ENCODE results near the gene MTFR1L.

DNA sequence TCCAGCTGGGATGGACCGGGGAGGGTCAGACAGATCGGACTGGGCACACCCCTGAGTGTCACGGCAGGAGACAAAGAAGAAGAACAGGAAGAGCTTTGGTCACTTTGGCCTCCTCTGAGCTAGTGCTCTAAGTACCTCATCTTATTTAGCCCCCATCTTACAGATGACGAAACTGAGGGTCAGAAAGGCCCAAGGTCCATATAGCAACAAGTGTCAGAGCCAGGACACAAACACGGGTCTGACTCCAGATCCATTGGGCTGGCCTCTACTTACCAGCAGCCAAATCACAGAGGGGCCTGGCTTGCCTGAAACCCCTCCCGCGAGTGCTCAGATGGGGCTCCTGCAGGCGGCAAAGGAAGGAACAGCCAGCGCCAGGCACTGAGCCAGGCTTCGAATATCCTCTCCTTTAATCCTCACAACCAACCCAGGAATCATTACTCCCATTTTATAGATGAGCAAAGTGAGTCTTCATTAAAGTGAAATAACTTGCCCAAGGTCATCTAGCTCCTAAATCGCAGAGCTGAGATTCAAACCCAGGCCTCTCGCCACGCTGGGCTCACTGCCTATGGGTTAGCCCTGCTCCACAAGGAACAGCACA lies 45.4 kb upstream of the MTFR1L start:
- TF ChIP-seq CTCF (IDR thresholded peaks at IDR 0.05; ENCODE audit: poor library complexity, severe bottlenecking) (no peak), POLR2AphosphoS5 (IDR thresholded peaks at IDR 0.05) (no peak), EZH2 (IDR thresholded peaks at IDR 0.05; ENCODE audit: borderline replicate concordance, insufficient read depth, low read length, poor library complexity, severe bottlenecking) (no peak), RAD21 (conservative IDR thresholded peaks at IDR 0.05) (no peak)
- TF ChIP-seq, protein P1, sequence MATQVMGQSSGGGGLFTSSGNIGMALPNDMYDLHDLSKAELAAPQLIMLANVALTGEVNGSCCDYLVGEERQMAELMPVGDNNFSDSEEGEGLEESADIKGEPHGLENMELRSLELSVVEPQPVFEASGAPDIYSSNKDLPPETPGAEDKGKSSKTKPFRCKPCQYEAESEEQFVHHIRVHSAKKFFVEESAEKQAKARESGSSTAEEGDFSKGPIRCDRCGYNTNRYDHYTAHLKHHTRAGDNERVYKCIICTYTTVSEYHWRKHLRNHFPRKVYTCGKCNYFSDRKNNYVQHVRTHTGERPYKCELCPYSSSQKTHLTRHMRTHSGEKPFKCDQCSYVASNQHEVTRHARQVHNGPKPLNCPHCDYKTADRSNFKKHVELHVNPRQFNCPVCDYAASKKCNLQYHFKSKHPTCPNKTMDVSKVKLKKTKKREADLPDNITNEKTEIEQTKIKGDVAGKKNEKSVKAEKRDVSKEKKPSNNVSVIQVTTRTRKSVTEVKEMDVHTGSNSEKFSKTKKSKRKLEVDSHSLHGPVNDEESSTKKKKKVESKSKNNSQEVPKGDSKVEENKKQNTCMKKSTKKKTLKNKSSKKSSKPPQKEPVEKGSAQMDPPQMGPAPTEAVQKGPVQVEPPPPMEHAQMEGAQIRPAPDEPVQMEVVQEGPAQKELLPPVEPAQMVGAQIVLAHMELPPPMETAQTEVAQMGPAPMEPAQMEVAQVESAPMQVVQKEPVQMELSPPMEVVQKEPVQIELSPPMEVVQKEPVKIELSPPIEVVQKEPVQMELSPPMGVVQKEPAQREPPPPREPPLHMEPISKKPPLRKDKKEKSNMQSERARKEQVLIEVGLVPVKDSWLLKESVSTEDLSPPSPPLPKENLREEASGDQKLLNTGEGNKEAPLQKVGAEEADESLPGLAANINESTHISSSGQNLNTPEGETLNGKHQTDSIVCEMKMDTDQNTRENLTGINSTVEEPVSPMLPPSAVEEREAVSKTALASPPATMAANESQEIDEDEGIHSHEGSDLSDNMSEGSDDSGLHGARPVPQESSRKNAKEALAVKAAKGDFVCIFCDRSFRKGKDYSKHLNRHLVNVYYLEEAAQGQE (IDR thresholded peaks at IDR 0.05; ENCODE audit: borderline replicate concordance): no peak

Measured in neural cell (in vitro differentiated cells).